NCI-H128 (cell line): Measurements from ENCODE around the gene MED12L.

Experiments
- DNase-seq: peaks from one replicate; lab custom pipeline; 2025; ENCODE audit not compliant: unreplicated experiment; lab: John Stamatoyannopoulos, UW

MED12L gene

DNA sequence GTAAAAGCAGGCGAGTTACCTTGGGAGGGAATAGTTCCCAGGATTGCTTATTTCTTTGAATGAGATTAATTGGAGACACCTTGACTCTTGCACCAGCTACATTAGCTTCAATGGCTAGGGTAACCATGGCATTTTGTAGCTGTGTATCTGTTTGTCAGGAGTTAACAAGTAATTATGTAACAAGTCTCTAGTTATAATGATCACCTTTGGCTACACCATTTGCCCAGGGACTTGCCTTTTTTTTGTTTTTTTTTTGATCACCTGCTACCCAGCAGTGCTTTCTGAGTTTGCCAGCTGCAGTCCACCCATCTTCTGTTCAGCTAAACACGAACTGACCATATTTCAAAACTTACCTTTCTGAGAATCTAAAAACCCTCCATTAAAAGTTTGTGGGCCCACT lies 2.2 kb downstream of the MED12L start:
- DNase-seq = no peak

DNA sequence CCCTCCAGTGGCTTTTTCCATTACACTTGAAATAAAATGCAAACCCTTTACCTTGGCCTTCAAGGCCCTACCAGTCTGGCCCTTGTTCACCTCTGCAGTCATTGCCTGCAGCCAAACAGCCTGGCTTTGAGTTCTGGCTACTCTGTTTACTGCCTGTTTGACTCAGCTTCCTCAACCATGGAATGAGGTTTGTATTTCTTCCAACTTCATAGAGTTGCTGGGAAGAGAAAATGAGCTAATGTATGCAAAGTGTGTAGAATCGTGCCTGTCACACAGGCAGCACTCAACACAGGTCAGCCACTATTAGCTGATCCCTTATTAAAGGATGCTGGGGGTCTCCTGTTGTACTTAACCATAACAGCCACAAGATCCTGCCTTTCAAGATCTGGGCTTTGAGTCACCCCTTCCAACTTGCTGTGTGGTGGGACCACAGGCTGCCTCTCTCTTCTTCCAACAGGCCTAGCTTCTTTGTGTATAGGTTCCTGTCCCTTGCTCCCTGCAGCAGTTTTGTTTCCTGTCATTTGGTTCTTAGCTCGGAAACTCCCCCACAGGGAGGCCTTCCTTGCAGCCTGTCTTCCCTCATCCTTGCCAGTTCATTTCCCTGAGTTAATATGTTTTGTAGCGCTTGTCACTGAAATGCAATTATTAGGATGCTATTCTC lies 6.4 kb downstream of the MED12L start:
- no peak for DNase-seq

DNA sequence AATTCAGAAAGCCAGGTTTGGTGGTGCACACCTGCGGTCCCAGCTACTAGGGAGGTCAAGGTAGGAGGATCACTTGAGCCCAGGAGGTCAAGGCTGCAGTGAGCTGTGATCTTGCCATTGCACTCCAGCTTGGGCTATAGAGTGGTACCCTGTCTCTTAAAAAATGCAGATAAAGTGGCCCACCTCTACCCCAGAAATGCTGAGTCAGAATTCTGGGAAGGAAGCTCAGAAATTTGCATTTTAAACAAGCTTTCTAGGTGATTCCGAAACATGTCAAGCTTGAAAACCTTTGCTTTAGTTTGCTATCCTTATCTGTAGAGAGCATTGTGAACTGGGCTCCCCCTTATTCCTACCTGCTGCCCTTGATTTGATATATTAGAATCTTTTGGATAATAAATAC lies 7.7 kb downstream of the MED12L start:
- DNase-seq = no peak

DNA sequence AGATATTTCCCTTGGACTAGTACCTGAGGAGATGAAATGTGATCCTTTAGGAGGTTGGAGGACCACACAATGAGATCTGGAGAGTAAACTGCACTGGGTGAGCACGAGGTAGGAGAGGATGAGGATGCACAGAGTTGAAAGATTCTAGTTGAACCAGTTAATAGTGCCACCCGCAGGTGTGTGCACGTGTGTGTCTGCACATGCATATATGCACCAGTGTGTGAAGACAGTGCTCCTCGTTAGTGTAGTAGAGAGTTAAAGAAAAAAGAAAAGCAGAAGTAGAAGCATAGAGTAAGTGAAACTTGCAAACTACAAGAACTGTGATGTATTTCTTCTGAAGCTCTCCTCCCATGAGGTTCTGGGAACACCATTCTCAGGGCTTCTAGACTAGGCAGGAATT lies 8.4 kb downstream of the MED12L start:
- no peak for DNase-seq

DNA sequence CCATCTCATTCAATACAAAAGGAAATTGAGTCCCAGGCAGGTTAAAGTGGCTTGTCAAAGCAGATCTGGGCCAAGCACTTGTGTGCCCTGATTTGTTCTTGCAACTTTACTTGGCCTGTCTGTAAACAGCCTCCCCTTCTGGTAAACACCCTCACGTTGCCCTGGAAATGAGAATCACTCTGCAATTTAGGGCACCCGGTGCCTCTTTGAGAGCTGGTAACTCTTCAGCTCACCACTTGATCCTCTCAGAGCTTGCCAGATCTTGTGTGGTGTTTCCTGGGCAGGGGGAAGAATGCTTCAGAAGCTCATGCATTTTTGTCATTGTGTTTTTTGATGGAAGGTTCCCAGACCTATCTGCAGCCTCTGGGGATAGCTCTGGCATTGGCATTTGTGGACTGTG lies 11.3 kb downstream of the MED12L start:
- no peak for DNase-seq

DNA sequence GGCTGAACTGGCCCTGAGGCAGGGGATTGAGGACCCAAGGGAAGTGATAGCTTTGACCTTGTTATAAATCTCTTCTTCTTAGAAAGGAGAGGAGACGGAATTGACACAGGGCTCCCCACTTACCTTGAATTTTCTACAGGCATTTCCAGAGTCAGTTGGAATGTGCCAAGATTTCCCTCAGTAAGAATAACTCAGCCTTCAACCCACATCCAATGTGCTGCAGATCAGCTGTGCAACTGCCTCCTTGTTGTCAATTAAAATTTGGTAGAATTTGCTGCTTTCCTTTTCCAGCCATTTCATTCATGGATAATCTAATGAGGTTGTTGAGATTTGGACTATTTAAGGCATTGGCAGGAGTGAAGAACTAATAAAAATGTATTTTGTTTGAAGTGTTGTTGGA lies 14.6 kb downstream of the MED12L start:
- DNase-seq = no peak

DNA sequence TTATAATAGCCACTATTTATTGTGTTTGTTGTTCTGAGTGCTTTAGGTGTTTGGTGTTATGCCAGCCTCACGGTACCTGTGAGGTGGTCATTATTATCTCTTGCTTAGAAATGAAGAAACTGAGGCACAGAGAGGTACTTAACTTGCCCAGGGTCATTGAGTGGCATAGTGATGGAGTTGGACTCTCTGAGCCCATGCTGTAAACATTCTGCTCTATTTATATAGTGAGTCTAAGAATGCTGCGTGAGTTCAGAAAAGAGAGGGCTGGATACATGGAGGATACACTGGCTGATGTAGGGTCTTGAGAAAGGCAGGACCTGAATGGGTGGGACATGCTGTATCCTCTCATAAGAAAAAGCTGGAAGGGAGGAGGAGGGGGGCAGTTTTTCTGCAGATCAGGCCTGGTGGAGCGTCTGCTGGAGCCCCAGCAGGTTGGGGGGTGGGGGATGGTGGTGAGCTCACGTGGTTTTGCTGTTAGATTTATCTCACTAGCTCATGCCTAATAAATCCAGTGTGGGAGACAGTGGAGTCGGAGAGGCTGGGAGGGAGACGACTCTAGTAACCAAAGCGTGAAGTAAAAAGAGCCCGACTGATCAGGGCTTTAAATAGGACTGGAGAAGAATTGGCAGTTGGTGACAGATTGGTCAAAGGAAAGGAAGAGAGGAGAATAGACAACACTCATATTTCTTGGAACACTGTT lies 16.0 kb downstream of the MED12L start:
- DNase-seq = no peak

DNA sequence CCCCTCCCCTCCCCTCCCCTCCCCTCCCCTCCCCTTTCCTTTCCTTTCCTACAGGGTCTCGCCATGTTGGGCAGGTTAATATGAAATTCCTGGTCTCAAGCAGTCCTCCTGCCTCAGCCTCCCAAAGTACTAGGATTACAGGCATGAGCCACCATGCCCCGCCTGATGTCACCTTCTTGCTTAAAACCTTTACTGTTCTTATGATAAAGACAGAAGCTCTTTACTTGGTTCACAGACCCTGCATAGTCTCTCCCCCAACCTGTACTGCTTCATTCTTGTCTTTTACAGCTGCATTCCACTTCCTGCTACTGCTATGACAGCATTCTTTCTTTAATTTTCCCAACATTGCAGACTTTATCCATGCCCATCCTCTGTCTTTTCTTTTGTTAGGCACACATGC lies 20.8 kb downstream of the MED12L start:
- no peak for DNase-seq

DNA sequence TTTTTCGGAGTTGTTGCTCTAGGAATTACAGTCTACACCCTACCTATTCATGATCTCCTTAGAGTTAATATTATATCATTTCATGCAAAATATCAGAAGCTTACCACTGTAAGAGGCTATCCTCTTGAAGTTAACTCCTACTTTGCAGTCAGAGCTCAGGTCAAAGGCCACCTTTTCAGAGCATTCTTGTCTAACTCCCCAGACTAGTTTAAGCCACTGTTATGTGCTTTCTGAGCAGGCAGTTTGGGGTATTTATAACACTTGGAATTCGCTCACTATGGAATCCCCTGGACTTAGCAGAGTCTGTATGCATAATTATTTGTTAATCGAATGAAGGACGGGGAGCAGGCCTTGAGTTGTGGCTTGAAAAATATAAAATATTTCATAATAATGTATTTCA lies 21.7 kb downstream of the MED12L start:
- no peak for DNase-seq

DNA sequence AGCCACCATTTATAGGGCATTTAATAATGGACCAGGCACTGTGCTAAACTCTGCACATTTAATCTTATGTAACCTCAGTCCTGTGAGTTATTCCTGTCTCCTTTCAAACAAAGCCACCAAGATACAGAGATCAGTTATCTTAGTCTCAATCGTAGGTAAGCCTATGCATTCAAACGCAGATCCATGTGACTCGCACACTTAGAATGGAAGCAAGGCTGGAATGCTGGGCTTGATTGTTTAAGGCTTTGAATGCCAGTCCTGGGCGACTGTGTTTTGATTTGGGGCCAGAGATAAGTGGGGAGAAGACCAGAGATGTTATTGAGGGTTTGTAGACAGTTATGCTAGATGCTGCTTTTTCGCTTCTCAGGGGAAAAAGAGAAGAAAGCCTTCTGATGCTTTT lies 22.2 kb downstream of the MED12L start:
- DNase-seq = no peak

DNA sequence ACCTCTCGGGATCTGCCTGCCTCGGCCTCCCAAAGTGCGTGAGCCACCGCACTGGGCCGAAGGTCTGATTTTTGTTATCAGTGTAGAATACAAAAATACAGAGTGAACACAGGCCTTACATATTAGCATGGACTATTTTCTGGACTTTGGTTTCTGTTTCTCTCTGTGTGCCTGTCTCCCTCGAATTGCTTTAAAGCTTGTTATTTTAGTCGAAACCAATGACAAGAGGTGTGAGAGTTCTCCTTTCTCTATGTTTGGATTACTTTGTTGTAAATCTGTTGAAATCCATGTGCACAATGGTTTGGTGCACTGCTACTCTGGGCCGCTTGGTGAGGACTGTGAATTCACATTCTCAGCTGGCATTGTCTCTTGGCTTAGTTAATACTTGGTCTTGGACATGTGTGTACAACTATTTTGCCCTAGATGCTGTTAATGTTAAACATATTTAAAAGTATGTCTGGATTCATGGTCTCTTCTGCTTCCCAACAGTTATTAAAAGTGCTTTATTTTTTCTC lies 23.9 kb downstream of the MED12L start:
- no peak for DNase-seq

DNA sequence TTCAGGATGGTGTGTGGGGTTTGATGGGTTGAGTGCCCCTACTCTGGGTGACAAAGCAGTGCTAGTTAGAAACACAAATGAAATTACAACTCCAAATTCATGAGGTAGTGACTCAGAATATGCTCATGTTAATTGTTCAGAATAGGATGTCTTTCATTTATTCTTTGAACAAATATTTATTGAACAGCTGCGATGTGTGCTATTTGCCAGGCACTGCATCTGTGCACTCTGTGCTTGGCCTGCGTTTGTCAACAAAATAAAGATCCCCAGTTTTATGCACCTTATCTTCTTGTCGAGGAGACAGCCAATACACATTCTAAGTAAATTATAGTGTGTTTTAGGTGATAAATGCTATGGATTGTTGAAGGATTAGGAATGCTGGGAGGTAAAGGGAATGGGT lies 27.3 kb downstream of the MED12L start:
- no peak for DNase-seq

DNA sequence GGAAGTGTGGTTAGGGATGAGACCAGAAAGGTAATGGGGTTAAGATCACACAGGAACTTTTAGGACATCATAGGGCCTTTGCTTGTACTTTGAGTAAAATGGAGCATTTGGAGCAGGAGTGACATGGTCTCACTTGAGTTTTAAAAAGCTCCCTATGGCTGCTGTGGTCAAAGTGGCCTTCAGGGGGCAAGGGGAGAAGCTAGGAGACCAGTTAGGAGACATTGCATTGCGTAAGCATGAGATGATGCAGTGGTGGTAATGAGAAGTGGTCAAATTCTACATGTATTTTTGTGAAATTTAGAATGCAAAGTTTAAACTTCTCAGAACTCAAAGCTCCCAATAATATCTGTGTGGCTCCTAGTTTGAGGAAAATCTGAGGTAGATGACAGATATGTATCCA lies 27.9 kb downstream of the MED12L start:
- no peak for DNase-seq

DNA sequence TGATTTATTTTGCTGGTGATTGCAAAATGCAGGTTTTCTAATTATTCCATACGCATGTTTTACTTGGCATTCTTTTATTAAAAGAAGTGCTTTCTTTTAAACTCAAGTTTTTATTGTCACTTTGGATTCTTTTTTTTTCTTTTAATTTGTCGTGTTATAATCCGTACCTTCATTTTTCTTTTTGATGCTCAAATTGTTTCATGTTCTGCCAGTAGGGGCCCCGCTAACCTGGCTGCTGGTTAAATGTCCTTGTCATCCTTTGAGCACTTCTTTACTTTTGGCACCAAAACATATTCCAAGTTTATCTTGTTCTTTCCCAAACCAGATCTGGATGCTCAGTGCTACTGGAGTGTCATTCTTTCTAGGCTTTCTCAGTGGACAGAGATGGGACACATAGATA lies 31.6 kb downstream of the MED12L start:
- DNase-seq = no peak

DNA sequence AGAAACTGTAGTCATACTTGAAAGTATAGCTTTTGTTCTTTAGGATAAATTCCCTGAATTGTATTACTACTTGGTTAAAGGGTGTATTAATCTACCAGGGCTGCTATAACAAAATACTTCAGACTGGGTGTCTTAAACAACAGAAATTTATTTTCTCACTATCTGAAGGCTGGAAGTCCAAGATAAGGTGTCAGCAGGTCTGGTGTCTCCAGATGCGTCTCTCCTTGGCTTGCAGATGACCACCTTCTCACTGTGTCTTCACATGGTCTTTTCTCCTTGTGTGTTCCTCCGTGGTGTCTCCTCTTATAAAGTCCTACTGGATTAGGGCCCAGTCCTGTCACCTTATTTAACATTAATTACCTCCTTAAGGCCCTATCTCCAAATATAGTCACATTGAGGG lies 33.7 kb downstream of the MED12L start:
- no peak for DNase-seq

DNA sequence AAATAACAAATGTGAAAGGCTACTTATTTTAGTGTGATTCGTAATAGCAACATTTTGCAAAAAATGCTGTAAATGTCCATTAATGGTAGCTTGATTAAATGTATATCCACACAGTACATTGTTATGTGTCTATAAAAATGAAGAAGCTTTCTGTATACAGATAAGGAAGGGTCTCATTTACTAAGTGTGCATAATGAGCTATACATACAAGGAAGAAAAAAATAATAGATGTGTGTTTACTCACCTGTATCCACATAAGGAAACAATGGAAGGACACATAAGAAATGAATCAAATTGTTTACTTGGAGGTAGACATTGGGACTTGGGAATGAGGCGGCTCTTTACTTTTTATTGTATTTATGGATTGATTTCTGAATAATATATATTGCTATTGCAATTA lies 34.9 kb downstream of the MED12L start:
- DNase-seq = no peak

DNA sequence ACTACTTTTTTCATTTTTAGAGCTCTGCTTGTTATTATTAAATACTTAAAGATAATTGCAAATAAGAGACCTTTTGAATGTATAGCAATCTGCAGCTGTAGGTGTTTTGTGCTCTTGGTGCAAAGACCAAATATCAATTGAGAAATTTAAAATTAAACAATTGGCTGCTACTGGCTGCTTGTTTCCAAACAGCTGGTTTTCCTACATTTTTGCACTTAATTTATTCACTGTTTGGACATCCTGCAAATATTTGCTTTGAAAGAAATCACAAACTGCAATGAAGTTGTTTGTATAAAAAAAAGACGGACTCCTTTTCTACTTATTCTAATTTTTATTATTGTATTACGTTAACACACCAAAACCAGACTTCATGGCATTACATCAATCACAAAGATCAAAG lies 35.6 kb downstream of the MED12L start:
- no peak for DNase-seq

DNA sequence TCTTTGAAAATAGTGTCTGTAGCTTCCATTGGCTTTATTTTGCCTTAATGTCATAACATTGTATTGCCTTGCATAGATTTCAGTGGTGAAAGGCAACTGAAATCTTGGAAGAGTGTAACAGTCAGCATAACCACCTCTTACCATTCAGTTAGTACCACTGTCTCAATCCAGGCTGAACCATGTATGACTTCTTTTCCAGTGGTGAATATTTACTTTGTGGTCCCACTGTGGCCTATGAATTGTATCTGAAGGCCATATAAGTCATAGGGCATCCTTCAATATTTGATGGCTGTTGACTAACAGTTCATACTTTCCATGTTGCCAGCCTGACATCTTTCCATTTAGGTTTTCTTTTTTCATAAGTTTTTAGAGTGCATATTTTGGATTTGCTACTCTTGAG lies 38.4 kb downstream of the MED12L start:
- DNase-seq = no peak

DNA sequence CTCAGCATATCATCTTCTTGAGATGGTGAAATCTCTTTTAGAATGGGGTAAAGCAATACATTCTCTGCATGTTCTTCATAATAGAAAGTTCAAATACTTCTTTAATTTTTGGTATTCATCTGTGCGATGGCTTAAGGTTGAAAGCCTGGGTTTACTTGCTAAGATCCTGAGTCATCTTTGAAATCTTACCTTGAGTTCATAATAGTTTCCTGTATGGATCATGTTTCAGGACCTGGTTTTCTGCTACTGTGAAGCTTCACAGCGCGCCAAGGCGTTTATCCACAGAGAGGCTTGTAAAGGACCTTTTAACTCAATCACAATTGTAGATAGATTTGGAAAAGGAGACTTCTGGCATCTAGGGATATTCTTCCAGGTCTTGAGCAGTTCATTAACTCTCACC lies 39.0 kb downstream of the MED12L start:
- DNase-seq = no peak

DNA sequence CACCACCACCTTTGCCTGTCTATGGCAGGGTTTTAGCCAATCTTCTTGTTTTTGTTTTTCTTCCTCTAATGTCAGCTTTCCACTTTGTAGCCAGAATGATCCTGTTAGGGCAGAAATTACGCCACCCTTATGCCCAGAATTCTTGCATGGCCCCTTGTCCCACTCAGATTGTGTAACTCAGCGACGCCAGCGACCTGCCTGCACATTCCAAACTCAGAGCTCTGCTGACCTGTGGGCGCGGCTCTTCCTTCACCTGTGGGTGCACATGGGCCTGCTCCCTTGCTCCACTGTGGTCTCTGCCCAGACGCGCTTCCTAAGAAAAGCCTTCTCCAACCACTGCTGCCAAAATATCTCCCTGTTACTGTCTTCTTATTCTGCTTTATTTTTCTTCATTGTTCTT lies 45.0 kb downstream of the MED12L start:
- no peak for DNase-seq

DNA sequence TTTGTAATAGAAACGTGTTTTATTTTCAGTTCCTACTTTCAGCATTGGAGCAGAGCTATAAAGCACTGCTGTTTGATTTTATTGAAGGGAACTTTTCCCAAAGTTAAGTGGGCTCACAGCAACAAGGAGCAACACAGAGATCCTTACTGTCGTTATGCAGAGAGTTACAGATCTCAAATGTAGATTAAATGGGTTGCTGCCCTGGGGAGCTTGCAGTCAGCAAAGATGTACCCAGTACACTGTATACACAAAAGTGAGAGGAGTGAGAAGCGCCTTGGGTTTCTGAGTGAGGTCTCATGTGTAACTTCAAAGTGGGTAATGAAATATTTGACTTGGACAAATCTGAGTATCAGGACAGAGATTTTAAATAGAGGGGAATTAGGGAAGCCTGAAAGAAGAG lies 47.7 kb downstream of the MED12L start:
- no peak for DNase-seq

DNA sequence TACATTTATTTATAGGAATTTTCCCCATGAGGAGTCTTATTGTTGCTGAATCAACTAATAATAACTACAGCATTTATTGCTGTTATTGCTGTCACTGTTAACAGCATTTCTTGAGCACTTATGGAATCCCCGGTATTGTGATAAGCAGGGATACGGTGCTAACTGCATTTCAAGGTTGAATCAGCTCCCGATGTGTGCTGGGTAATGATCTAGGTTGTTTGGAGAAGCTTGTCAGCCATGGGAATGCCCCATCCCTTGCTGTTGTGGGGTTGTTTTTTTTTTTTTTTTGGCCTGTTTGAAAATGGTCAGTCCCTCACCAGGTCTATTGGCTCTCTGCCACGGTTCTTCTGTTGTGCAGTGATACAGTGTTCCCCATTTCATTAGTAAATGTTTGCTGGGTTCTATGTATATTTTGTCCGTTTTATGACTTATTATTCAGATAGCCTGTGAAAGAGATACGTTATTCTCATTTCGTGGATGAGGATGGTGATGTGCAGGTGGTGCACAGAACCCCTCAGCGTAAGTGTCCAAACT lies 48.5 kb downstream of the MED12L start:
- no peak for DNase-seq
